Aorta (tissue), 5 donors: ENCODE results near the gene RASA4. TPM values are rescaled to one million over a fixed set of nuclear protein-coding genes. Genes with fewer than 3 reads are reported as not detected.
"Not testable (repeated sequence)": the region's sequence is repeated elsewhere in the genome, so short reads cannot be mapped to it uniquely, and the experiment has no call there.

Experiments used
- ATAC-seq: fragments of 200-7000 bp; cut with Tn5 transposase; one replicate; pipeline ENCODE4 v1.9.1; 2022; ENCODE audit warnings: moderate library complexity; ENCODE audit not compliant: low FRiP score
- DNase-seq, 2 donors: peaks; one replicate each; pipeline ENCODE4 v3.0.0-alpha.2; 2020
- H3K27ac ChIP-seq, 2 donors: one replicate each; pipeline ENCODE4 v1.5.1; 2013; ENCODE audit warnings: low read length in 2 of 2, mild to moderate bottlenecking in 2 of 2, moderate library complexity in 2 of 2, control low read depth in 1 of 2, inconsistent platforms in 1 of 2, low read depth in 1 of 2
- H3K27me3 ChIP-seq, 2 donors: one replicate each; pipeline ENCODE4 v1.6.1; 2013; ENCODE audit warnings: control low read depth in 1 of 2, low read length in 1 of 2, mild to moderate bottlenecking in 1 of 2, moderate library complexity in 1 of 2; ENCODE audit not compliant: insufficient read depth in 2 of 2, control insufficient read depth in 1 of 2
- H3K36me3 ChIP-seq, 2 donors: one replicate each; pipeline ENCODE4 v1.6.1; 2013; ENCODE audit warnings: control low read depth in 1 of 2, low read length in 1 of 2, mild to moderate bottlenecking in 1 of 2; ENCODE audit not compliant: insufficient read depth in 2 of 2, control insufficient read depth in 1 of 2
- H3K4me1 ChIP-seq, 2 donors: one replicate each; pipeline ENCODE4 v1.6.1; 2013; ENCODE audit warnings: low read length in 2 of 2, control low read depth in 1 of 2, mild to moderate bottlenecking in 1 of 2, moderate library complexity in 1 of 2; ENCODE audit not compliant: insufficient read depth in 2 of 2, control insufficient read depth in 1 of 2
- H3K4me3 ChIP-seq, 2 donors: one replicate each; pipeline ENCODE4 v1.5.1; 2013; ENCODE audit warnings: low read length in 2 of 2, control low read depth in 1 of 2, mild to moderate bottlenecking in 1 of 2
- H3K9me3 ChIP-seq: one replicate; pipeline ENCODE4 v1.6.1; 2013; ENCODE audit warnings: mild to moderate bottlenecking, low read length; ENCODE audit not compliant: control insufficient read depth
- WGBS, 2 donors: extraction: QIAGEN DNeasy Blood & Tissue Kit; methylation state at CpG; one replicate each; pipeline ENCODE4 v1.1.7; 2013; 5-methylcytosine and 5-hydroxymethylcytosine counted together
- intact Hi-C, 2 donors: fragments of 100-400 bp; cut with DNase I; formaldehyde crosslinking; loops; one replicate each; pipeline versions ENCODE4 v1.14.2 to v1.15.0; 2022
- polyA plus RNA-seq, 2 donors: library from polyadenylated mRNA; stranded (reverse); fragments of 200-250 nt; gene quantifications; one replicate each; pipeline ENCODE4 v1.2.3, GENCODE V29; 2013
- total RNA-seq, 2 donors: library from RNA; stranded (reverse); fragmentation: NEBNext Ultra II Directional; extraction: Animal tissue kit (Norgen Biotek cat#: 25700); gene quantifications; one replicate each; pipeline ENCODE4 v1.2.1, GENCODE V29; 2021
- donor health status: healthy with polysubstance abuse.
- donor health status: Bipolar disorder and iron deficiency.
- donor health status: DM: no; HTN: no; CAD: no.
- donor health status: DM: no; HTN: no; CAD: no.
- donor health status: DM: yes; HTN: yes; CAD: no.

Gene RASA4
- total and polyA plus RNA-seq, 4 donors, result 19.2 to 354 (median 97.3) TPM

DNA sequence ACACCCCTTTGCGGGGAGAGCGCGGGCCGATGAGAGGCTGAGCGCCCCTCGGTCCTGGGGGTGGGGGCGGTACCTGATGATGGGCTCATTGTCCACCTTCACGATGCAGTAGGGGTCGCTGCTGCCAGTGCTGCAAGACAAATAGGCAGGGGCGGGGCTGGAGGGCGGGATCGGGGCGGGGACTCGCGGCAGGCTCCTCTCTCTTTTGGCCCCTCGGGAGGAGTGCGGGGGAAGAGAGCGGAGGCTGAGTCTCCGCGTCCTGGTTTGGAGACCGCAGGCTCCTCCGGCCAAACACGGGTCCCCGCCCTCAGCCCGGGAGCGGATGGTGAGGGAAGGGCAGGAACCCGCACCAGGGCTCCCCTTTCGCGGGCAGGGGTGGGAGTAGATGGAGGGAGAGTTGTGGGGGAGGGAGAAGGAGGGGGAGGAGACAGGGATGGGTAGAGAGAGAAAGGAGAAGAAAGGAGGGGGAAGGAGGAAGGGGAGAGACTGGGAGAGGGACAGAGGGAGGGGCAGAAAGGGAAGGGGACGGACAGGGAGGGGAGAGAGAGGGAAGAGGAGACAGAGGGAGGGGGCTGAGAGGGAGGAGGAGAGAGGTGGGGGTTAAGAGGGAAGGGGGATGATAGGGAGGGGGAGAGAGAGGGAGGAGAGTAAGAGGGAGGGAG, 5.4 kb downstream of the RASA4 start:
- H3K4me3 ChIP-seq, H3K27me3 ChIP-seq, H3K27ac ChIP-seq, intact Hi-C loops, H3K36me3 ChIP-seq, H3K4me1 ChIP-seq, H3K9me3 ChIP-seq, DNase-seq: not testable (repeated sequence)
- no CpG with 5 or more reads among the region's 30 CpGs for WGBS, 2 donors
- peak; percentile 71 for ATAC-seq

DNA sequence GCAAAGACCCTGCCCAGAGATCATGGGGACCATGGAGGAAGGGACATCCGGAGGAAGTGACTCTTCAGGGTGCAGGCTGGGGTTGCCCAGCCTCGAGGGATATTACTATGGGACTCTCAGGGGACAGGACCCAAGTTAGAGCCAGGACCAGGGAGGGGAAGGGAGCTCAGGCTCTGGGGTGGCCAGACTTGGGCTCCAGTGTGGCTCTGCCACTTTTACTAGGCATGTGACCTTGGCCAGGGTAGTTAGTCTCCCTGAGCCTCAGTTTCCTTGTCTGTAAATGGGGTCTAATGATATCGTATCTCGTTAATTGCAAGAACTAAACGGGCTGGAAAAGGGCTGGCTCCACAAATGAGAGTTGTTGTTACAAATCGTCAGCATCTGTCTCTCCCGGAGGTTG, 6.1 kb downstream of the RASA4 start:
- H3K9me3 ChIP-seq, intact Hi-C loops, H3K4me3 ChIP-seq, ATAC-seq, H3K27me3 ChIP-seq, H3K4me1 ChIP-seq, H3K27ac ChIP-seq, H3K36me3 ChIP-seq: not testable (repeated sequence)
- DNase-seq, result peak in 1 of 2 donors; percentile 67
- no CpG with 5 or more reads among the region's 7 CpGs for WGBS, 2 donors

DNA sequence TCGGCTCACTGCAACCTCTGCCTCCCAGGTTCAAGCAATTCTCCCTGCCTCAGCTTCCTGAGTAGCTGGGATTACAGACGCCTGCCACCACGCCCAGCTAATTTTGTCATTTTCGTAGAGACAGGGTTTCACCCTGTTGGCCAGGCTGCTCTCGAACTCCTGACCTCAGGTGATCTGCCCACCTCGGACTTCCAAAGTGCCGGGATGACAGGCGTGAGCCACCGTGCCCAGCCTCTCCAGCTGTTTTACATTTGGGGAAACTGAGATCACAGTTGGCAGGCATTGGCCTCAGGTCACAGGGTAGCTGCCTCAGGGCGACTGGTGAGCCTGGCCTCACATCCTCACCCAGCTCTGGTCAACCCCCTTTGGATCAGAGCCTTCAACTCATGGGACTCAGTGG, 6.8 kb downstream of the RASA4 start:
- H3K4me1 ChIP-seq, H3K27ac ChIP-seq, H3K4me3 ChIP-seq, ATAC-seq, intact Hi-C loops, H3K27me3 ChIP-seq, H3K36me3 ChIP-seq, H3K9me3 ChIP-seq: not testable (repeated sequence)
- peak in 1 of 2 donors; percentile 41 for DNase-seq
- 66 to 78% methylated on average over 5 to 6 of the region's 10 CpGs for WGBS, 2 donors

DNA sequence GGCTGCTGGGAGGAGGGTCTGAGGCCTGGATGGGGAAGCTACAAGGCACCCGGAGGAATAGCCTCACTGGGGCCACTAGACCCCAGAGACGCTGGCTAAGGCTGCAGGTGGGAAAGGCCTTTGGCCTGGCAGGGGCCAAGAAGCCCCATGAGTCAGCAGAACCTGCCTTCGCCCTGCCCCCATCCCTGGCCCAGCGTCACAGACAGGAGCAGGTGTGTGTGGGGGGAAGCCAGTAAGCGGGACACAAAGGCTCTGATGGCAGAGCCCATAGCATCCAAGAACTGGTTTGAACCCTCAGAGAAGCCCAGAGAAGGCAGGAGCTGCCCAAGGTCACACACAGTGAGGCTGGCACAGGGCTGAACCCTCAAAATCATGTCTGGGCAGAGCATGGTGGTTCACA, 9.7 kb downstream of the RASA4 start:
- H3K4me1 ChIP-seq, ATAC-seq, H3K36me3 ChIP-seq, intact Hi-C loops, H3K27me3 ChIP-seq, H3K4me3 ChIP-seq, H3K27ac ChIP-seq, DNase-seq, H3K9me3 ChIP-seq: not testable (repeated sequence)
- WGBS, 2 donors, result no CpG with 5 or more reads among the region's 5 CpGs

DNA sequence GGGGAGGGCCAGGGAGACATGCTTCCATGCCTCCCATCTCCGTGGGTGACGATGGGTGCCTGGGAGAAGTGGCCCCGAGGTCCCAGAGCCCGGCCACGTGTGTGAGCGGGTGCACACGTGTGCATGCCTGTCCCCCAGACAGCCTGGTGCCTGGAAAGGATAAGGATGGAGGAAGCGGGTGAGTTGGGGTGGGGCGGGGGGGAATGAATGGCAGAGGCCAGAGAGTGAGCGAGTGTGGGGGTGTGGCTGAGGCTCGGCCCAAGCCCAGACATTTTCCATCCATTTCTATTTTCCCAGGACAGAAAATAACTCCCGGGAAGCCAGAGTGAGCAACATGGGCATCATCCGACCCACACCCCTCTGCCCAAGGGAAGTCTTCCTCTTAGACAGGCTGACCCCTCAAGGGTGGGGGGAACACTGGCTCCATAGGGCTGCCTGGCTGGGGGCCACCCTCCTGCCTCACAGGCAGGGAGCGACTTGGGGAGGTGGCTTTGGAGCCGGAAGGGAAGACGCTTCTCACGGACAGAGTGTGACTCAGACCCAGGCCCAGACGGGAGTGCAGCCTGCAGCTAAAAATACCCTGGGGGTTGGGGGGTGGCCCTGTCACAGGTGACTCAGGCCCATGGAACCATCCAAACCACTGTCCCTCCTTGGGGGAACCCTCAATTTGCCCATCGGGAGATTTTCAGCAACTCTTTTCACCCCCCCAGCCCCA, 12.0 kb downstream of the RASA4 start:
- WGBS, 2 donors, result 10 to 12% methylated on average over 5 of the region's 19 CpGs
- H3K9me3 ChIP-seq, H3K27ac ChIP-seq, H3K36me3 ChIP-seq, H3K27me3 ChIP-seq, DNase-seq, H3K4me1 ChIP-seq, intact Hi-C loops, H3K4me3 ChIP-seq: not testable (repeated sequence)
- peak; percentile 63 for ATAC-seq

DNA sequence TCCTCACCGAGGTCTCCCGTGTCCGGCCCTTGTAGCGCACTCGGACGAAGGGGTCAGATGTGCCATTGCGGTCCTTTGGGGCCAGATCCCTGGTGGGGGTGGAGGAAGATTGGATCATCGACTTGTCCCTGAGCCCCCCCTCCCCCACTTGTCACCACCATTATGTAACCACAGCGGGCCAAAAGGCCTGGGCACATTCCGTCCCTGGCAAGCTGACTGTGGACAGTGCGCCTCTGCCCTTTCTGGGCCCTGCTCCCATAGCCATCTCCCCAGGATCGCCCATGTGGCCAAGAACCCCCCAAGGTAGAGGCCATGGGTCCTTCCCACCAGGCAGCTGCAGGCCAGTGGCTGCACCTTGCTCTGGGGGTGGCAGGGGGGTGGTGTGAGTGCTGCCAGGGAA, 14.2 kb downstream of the RASA4 start:
- WGBS, 2 donors, result no CpG with 5 or more reads among the region's 12 CpGs
- H3K4me3 ChIP-seq, H3K9me3 ChIP-seq, H3K4me1 ChIP-seq, H3K36me3 ChIP-seq, intact Hi-C loops, DNase-seq, H3K27ac ChIP-seq, H3K27me3 ChIP-seq: not testable (repeated sequence)
- ATAC-seq, result peak; percentile 2

DNA sequence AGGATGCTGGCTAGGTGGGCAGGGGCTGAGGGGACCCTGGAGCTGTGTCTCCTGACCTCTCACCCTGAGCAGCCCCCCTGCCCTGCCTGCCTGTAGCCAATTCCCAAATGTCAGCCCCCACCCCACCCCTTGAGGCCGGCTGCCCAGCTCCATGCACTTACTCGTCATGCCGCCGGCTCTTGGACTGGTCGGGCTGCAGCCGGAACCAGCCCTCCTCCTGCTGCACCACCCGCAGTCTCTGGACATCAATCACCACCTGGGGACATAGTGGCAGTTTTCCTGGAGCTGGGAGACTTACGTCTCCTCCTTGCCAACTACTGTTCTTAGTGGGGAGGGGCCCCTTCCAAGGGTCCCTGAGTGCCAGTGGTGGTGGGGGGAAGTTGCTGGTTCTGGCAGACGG, 16.9 kb downstream of the RASA4 start:
- WGBS, 2 donors, result no CpG with 5 or more reads among the region's 9 CpGs
- DNase-seq, intact Hi-C loops: not testable (repeated sequence)

DNA sequence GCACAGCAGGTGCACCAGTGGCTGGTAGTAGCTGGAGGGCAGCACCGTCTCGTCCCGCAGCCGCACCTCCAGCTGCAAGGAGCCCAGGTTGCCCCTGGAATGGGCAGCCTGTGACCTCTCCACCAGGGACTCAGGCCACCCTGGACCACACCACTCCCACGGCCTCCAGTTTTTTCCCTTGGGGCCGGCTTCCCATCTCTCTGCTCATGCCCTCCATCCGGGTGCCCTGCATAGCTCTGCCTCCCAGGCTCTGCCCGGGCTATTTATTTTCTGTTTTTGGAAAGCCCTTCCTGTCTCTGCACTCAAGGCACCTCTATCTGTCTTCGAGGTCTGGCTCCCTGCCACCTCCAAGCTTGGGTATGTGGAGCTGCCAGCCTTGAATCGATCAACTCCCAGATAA, 20.5 kb downstream of the RASA4 start:
- DNase-seq, result peak in 1 of 2 donors; percentile 26
- H3K36me3 ChIP-seq, H3K27ac ChIP-seq, H3K4me3 ChIP-seq, ATAC-seq, intact Hi-C loops, H3K27me3 ChIP-seq, H3K4me1 ChIP-seq, H3K9me3 ChIP-seq: not testable (repeated sequence)
- 77 to 82% methylated on average over 4 of the region's 10 CpGs for WGBS, 2 donors

More for the DNA sequence above, 16.9 kb downstream of the RASA4 start:
- H3K27ac ChIP-seq, H3K4me1 ChIP-seq, ATAC-seq, H3K36me3 ChIP-seq, H3K27me3 ChIP-seq, H3K9me3 ChIP-seq, H3K4me3 ChIP-seq: not testable (repeated sequence)
